ENCODE results near the gene PSIP1.

Gene PSIP1

DNA sequence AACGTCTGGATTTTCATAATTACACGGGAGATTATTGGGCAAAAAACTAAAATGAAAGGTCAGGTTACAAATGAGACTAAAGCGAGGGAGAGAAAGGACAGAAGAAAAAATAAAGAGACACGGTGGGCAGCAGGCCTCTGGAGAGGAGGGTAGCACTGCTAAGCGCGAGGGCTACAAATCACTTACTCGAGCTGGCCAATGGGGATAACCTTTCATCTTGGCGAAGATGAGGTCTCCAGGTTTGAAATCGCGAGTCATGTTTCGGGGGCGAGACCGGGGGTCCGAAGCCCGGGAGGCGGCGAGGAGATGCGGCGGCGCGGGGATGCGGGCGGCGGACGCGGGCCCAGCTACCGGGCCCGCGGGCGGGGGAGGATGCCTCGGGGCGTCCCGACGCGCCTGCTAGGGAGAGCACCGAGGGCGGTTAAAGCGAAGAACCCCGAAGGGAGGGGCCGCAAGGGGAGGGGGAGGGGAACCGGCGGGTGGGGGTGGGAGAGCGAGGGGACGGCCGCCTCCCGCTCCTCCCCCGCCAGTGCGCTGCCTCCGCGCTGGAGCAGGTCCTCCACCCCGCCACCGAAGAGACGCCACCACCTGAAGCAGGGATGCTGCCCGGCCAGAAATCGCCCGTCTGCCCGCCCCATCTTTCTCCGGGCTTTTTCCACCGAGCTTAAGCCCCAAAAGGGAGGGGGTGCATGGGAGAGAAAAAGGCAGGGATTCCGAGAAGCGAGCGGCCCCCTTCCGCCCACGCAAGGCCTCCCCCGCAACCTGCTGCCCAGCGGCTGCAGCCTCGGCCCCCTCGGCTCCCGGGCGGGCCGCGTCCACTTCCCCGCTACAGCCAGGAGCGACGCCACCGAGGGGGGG, 610 bp downstream of the PSIP1 start:
- H3K27ac ChIP-seq = peak overlapping the region; percentile 69 to 99 (median 94)
- peak overlapping the region; percentile 79 to 100 (median 97) for H3K4me3 ChIP-seq

DNA sequence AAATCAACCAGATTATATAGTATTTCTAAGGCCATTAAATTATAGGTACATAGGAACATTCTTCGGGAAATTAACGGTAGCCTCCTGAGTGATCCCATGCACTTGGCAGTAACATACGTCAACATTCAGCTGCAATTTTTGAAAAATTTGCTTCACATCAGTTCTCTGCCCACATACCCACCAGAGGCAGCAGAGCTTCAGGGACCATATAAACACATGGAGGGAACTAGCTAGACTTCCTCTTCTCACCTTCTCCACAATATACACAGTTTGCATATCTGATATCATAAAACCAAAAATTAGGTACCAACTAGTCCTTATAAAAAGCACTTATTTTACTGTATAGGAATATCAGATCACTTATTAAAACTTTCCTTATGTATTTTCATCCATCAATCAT, 4.8 kb downstream of the PSIP1 start:
- Histone ChIP-seq H3K4me3 (no peak overlapping the region), H3K27ac (no peak overlapping the region)

DNA sequence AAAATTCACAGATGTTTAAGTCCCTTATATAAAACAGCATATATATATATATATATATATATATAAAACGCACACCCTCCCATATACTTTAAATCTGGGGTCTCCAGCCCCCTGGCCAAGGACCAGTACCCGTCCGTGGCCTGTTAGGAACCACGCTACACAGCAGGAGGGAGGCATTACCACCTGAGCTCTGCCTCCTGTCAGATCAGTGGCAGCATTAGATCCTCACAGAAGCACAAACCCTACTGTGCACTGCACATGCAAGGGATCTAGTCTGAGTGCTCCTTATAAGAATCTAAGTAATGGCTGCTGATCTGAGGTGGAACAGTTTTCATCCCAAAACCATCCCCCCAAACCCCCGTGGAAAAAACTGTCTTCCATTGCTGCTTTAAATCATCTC, 9.0 kb downstream of the PSIP1 start:
- Histone ChIP-seq H3K4me3 (no peak overlapping the region), H3K27ac (no peak overlapping the region)

DNA sequence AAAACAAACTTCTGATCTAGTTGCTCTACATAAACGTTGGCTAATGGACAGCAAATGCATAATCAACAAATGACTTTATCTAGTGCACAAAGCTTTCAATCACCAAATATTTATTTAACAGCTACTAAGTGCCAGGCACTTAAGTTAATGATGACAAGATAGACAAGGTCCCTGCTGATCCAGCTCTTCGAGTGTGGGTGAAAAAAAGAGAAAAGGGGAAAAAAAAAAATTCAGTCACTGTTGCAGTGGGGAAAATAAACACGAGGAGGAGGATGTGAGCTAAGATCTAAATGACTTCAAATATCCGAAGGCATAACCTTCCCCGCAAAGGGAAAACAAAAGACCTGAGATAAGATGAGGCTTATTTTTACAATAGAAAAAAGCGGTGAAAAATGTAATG, 9.6 kb downstream of the PSIP1 start:
- Histone ChIP-seq H3K27ac (no peak overlapping the region), H3K4me3 (no peak overlapping the region)

DNA sequence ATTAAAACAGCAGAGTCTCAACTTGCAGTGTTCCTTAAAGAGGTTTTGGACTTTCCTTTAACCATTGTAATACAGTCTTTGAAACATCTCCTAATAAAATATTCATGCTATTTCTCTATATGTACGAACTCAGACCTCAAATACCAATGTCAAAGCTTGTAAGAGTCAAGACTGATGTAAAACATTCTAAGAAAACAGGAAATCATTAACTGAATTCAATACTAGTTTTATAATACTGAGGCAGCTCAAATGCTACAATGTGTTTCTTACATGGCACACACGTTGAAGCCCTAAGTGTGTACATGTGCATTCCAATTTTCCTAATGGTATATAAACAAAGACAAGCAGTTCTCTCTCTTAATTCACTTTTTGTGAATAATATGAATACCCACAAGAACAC, 11.6 kb downstream of the PSIP1 start:
- no peak overlapping the region for H3K27ac ChIP-seq
- H3K4me3 ChIP-seq = no peak overlapping the region

DNA sequence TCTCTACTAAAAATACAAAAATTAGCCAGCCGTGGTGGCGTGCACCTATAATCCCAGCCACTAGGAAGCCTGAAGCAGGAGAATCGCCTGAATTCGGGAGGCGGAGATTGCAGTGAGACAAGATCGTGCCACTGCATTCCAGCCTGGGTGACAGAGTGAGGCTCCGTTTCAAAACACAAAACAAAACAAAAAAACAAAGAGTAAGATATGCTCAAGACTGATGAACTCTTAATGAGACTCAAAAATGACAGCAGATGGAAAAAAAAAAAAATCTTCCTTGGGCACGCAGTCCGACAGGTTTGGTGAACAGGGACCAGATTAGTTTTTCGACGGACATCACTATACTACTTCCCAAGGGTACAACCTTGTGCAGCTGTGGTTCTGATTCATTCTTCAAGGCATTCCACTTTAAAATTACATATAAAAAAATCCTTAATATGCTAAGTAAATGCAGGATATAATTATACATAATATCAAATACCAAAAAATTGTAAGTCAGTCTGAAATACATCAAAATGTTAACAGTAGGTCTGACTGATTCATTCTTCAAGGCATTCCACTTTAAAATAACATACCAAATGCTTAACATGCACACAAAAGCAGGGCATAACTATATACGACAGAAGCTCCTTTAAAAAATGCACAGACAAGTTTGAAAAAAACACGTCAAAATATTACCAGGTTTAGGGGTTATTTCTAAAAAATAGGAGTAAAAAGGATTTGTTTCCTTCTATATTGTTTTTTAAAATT, 12.3 kb downstream of the PSIP1 start:
- H3K27ac ChIP-seq = no peak overlapping the region
- H3K4me3 ChIP-seq = no peak overlapping the region

DNA sequence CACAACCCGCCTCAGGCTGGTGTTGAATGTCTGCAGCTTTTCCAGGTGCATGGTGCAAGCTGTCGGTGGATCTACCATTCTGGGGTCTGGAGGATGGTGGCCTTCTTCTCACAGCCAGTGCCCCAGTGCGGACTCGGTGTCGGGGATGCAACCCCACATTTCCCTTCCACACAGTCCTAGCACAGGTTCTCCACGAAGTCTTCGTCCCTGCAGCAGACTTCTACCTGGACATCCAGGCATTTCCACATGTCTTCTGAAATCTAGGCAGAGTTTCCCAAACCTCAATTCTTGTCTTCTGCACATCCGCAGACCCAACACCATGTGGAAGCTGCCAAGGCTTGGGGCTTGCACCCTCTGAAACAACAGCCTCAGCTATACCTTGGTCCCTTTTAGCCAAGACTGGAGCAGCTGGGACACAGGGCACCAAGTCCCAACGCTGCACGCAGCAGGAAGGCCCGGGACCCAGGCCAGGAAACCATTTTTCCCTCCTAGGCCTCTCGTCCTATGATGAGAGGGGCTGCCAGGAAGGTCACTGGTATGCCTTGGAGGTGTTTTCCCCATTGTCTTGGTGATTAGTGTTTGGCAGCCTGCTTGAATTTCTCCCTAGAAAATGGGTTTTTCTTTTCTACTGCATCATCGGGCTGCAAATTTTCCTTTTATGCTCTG, 18.2 kb downstream of the PSIP1 start:
- Histone ChIP-seq H3K27ac (no peak overlapping the region), H3K4me3 (no peak overlapping the region)

DNA sequence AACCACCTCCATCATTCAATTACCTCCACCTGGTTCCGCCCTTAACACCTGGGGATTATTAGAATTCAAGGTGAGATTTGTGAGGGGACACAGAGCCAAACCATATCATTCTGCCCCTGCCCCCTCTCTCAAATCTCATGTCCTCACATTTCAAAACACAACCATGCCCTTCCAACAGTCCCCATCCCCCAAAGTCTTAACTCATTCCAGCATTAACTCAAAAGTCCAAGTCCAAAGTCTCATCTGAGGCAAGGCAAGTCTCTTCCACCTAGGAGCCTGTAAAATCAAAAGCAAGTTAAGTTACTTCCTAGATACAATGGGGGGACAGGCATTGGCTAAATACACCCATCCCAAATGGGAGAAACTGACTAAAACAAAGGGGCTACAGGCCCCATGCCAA, 18.8 kb downstream of the PSIP1 start:
- no peak overlapping the region for H3K27ac ChIP-seq
- no peak overlapping the region for H3K4me3 ChIP-seq

DNA sequence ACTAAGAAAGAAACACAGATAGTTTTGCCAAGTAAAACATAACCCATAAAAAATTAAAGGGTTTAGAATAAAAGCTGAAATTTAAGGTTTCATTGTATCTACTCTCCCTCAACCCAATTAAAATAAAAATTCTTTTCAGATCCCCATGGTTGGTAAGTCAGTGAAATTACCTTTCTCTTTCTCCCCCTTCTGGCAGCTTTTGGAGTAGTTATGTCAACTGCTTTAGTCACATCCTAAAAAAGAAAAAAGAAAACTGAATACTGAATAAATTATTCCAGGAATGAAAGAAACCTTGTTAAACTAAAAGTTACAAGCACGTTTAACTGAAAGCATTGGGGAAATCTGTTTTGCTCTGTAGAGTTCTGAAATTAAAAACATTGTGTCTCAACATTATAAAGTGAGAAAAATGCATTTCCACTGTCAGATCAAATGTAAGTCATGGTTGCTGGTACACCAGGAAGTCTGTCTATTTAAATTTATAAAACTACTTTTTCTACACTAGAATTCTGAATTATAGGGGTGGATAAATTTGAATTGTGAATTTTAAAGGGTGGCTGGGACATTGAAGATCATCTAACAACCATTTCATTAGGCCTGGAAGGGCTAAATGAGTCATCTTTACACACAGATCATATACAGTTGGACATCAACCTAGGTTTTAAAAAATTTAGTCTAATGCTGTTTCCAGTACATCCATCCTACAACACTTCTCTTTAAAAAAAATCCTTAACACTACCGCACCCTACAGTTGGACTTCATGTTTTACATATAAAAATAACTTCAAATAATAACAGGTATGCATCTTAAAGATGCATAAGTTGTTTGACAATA, 24.7 kb downstream of the PSIP1 start:
- Histone ChIP-seq H3K27ac (no peak overlapping the region), H3K4me3 (no peak overlapping the region)

DNA sequence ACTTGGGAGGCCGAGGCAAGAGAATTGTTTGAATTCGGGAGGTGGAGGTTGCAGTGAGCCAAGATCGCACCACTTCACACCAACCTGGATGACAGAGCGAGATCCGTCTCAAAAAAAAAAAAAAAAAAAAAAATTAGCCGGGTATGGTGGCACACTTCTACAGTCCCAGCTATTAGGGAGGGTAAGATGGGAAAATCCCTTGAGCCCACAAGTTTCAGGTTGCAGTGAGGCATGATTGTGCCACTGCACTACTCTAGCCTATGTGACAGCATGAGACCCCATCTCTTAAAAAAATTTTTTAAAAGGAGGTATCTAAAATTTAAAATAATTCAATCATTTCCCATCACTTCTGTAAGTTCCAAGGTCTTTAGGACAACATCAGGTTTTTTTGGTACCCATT, 26.0 kb downstream of the PSIP1 start:
- no peak overlapping the region for H3K27ac ChIP-seq
- H3K4me3 ChIP-seq = no peak overlapping the region

DNA sequence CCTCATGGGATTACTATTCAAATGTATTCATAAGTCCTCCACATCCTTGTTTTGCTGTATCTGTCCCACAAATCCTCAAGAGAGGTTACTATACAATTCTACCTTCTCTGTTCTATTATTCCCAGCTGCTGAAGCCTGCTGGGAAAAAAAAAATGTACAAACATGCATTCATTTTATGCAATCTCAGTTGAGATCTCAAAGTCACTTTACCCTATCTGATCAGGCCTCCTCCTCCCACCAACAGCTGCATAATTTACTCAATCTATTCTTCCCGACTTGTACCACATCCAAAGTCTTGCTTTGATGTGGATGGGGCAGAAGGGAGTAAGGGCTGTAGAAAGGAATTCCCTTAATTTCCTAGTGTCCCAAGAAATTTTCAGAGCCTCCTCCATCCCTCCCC, 28.6 kb downstream of the PSIP1 start:
- H3K4me3 ChIP-seq = no peak overlapping the region

DNA sequence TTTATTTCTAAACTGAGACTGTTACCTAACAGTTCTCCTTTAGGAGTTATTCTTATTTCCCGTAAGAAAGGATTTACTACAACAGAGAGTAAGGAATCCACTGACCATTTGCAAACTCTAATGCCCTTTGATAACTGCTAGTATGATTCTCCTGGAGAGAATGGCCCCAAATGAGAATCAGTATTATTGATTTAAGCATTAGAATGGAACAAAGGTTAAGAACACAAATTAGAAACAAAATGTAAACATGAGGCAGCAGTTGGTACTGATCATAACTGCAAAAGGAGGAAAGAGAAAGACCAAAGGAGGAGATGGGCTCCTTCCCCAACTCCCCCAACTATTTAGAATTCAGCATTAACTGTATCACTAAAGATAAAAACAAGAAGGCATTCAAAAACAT, 30.7 kb downstream of the PSIP1 start:
- Histone ChIP-seq H3K4me3 (no peak overlapping the region), H3K27ac (no peak overlapping the region)

More for the DNA sequence above, 28.6 kb downstream of the PSIP1 start:
- H3K27ac ChIP-seq = no peak overlapping the region

DNA sequence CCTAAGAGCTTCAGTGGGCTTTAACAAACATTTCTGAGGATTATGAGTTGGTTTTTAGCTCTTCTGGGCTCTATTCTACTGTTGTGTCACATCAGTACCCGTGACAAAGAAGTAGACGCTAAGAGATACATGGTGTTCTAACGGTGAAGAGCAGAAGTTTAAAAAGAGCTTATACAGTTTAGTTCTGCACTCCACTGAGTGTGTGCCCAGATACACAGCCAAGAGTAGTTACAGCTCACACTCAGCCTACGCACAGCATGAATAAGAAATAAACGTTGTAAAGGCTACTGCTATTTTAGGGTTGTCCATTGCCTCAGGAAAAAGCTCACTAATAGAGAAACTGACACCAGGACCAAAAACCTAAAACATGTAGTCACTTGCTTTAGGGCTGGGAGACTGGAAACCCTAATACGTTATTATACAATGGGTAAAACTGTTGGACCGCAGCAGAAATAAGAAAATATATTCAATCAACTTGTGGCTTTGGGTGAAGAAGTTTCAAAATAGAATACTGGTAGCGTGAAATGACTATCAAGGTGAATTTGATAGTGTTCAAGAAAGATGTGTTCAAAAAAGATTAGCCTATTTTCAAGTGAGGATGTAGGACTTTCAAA, 34.7 kb downstream of the PSIP1 start:
- Histone ChIP-seq H3K27ac (no peak overlapping the region), H3K4me3 (no peak overlapping the region)

DNA sequence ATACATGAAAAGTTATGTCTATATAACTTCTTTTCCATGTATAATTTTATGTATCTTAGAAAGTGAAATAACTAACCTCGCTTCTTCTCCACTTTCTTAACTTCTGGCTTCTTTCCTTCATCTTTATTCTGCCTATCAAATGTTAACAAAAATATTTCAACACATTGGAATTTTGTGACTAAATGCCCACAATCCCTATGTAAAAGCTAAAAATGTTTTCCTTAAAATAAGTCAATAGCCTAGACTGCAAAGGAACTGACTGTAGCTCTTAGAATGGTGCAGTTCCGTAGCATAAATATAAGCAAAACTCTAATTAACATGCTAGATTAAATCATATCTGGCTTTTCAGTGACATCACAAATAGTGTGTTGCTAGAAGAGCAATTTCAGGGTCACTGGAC, 40.9 kb downstream of the PSIP1 start:
- Histone ChIP-seq H3K4me3 (no peak overlapping the region), H3K27ac (no peak overlapping the region)

DNA sequence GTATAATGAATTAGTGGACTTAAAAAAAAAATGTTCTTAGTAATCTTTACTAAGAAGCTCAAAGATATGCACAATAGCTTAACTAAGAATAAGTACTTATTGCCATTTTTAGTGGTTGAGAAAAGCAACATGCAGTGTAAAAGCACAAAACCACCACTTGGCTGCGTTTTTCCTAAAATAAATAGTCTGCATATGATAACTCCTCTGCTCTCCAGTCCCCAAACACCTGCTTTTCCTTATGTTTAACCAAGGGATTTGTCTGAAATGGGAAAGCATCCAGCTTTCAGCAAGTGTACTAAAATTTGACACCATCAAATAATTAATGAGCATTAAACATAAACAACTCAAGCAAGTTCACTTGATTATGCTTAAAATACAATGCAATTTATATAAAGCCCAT, 41.4 kb downstream of the PSIP1 start:
- Histone ChIP-seq H3K4me3 (no peak overlapping the region), H3K27ac (no peak overlapping the region)

DNA sequence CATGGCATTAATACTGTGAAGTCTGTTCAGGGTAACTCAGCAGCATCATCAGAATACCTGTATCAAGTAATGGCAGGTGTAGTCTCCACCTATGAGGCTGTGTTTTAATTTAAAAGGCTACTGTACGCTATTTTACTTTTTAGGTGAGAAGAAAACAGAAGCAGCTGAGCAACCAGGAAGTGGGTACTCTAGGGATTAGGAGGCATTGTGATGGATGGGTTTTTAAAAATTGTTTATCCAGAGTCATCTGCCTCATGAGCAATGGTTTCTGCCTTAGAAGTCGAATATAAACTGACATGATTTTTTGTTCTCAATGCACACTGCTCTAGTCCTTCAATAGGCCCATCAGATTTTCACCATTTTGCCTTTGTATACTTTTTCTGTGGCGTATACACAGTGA, 42.6 kb downstream of the PSIP1 start:
- H3K4me3 ChIP-seq = no peak overlapping the region
- no peak overlapping the region for H3K27ac ChIP-seq

DNA sequence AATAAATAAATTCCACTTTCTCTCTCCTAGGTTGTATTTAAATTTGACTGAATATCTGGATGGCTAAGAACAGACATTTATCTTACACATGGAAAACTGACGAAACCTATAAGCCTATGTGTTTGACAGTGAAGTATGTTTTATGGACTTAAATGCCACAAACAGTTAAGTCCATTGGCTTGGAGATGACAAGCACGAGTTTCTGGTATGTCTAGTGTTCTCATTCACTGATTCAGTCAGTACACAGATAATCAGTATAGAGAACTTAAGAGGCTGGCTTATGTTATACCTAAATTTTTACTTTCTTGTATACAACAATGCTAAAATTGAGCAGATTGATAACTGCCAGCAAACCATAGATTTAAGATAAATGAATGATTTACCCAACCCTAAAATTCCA, 49.2 kb downstream of the PSIP1 start:
- no peak overlapping the region for H3K4me3 ChIP-seq
- H3K27ac ChIP-seq = no peak overlapping the region

DNA sequence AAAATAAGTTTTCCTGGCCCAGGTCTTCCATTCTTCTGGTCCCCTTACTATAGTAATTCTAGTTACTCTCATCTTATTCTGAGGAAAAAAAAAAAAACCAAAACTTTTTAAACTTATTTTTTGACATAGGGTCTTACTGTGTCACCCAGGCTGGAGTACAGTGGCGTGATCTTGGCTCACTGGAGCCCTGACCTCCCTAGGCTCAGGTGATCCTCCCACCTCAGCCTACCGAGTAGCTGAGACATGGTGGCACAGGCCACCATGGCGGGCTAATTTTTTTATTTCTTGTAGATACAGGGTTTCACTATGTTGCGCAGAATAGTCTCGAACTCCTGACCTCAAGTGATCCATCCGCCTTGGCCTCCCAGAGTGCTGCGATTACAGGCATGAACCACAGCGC, 49.7 kb downstream of the PSIP1 start:
- H3K4me3 ChIP-seq = no peak overlapping the region
- H3K27ac ChIP-seq = no peak overlapping the region

DNA sequence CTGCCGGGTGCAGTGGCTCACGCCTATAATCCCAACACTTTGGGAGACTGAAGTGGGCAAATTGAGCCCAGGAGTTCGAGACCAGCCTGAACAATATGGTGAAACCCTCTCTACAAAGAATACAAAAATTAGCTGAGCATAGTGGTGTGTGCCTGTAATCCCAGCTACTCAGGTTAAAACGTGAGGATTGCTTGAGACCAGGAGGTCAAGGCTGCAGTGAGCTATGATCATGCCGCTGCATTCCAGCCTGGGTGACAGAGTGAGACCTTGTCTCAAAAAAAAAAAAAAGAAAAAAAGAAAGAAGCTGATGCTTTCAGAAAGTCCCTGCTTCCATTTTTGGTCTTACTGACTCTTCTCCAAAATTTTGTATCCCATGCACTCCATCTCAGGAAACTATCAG, 56.8 kb downstream of the PSIP1 start:
- H3K4me3 ChIP-seq = no peak overlapping the region
- H3K27ac ChIP-seq = no peak overlapping the region

DNA sequence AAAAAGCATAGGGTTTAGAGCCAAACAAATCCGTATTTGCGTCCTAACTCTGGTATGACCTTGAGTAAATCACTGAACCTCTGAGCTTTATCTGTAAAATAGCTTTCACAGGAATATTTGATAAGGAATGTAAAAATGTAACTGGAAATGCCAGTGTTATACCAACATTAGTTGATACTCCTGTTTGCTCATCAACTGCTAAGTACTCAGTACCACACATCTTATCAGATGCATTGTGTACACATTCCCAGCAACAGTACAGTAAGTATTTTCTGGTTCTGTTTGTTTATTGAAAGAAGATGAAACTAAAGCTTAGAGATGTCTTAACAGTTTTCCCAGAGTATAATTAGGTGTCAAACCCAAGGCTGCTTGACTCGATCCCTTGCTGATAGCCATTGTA, 66.6 kb downstream of the PSIP1 start:
- no peak overlapping the region for H3K4me3 ChIP-seq
- no peak overlapping the region for H3K27ac ChIP-seq
